Colonic mucosa (tissue), 4 donors: Measurements from ENCODE around the gene PHF21B. TPM values are rescaled to one million over a fixed set of nuclear protein-coding genes. Genes with fewer than 3 reads are reported as not detected.

ENCODE experiments used
- DNase-seq: peaks from one replicate; pipeline ENCODE4 v3.0.0-alpha.2; 2020
- H3K27ac ChIP-seq: fragments of 200-600 bp; one replicate; pipeline ENCODE4 v1.8.0; 2021
- H3K27me3 ChIP-seq: fragments of 200-600 bp; one replicate; pipeline ENCODE4 v1.8.0; 2021
- H3K36me3 ChIP-seq: fragments of 200-600 bp; one replicate; pipeline ENCODE4 v1.8.0; 2021
- H3K4me1 ChIP-seq: fragments of 200-600 bp; one replicate; pipeline ENCODE4 v1.8.0; 2021; ENCODE audit warnings: mild to moderate bottlenecking
- H3K4me3 ChIP-seq: fragments of 200-600 bp; one replicate; pipeline ENCODE4 v1.8.0; 2021
- H3K9ac ChIP-seq, 2 donors: one replicate each; pipeline ENCODE4 v1.7.0; 2013; ENCODE audit warnings: control low read depth in 2 of 2, low read depth in 2 of 2, low read length in 2 of 2
- H3K9me3 ChIP-seq: fragments of 200-600 bp; one replicate; pipeline ENCODE4 v1.8.0; 2021
- intact Hi-C: fragments of 100-400 bp; cut with DNase I; formaldehyde crosslinking; loops from one replicate; pipeline ENCODE4 v1.14.1; 2022
- total RNA-seq, 2 donors: library from RNA; stranded (reverse); fragmentation: NEBNext Ultra II Directional in 1 of 2; extraction: Animal tissue kit (Norgen Biotek cat#: 25700) in 1 of 2; gene quantifications; one replicate each; pipeline ENCODE4 v1.2.1, GENCODE V29; 2021
- TF ChIP-seq, protein P1 (sequence below): fragments of 200-600 bp; IDR thresholded peaks from one replicate; pipeline ENCODE4 v1.8.0; 2022; ENCODE audit warnings: antibody characterized with exemption, mild to moderate bottlenecking
- donor health status: healthy.
- donor health status: DM: no; HTN: no; CAD: no.
- donor health status: DM: no; HTN: no; CAD: no.

The PHF21B gene
- total RNA-seq, 2 donors from 2014 or later = not detected

DNA sequence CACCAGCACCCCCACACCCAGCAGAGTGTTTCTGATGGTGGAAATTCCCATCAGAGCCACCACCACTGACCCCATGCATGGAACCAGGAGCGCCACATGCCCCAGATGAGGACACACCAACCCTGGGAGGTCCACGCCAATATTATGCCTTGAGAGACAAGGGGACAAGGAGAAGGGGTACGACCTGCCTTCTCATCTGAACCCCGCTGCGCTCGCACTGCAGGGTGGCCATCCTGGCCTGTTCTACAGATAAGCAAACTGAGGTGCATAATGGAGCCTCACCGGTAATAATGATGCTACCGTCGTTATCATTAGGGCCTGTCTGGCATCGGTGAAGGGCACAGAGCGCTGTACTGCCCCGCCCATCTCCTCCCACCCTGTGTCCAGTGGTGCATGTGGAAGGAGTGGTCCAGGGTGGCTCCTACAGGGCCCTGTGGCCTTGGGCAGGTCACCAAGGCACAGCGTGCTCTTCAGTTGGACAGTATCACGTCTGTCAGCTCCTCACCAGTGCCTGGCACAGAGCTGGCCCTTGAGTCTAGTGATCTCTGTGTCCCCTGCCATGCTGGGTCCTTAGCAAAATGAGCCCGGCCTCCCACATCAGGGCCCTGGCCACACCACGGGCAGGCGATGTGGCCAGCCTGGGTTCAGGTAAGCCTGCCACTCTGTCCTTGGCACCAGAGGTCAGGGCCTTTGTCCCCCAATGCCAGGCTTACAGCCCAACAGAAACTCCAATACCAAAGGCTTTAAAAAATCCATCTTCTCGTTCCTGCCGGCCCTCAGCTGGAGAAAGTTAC, 92.2 kb downstream of the PHF21B start:
- no peaks in the 10 kb centered on the region for H3K36me3 ChIP-seq
- TF ChIP-seq, protein P1, sequence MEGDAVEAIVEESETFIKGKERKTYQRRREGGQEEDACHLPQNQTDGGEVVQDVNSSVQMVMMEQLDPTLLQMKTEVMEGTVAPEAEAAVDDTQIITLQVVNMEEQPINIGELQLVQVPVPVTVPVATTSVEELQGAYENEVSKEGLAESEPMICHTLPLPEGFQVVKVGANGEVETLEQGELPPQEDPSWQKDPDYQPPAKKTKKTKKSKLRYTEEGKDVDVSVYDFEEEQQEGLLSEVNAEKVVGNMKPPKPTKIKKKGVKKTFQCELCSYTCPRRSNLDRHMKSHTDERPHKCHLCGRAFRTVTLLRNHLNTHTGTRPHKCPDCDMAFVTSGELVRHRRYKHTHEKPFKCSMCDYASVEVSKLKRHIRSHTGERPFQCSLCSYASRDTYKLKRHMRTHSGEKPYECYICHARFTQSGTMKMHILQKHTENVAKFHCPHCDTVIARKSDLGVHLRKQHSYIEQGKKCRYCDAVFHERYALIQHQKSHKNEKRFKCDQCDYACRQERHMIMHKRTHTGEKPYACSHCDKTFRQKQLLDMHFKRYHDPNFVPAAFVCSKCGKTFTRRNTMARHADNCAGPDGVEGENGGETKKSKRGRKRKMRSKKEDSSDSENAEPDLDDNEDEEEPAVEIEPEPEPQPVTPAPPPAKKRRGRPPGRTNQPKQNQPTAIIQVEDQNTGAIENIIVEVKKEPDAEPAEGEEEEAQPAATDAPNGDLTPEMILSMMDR = no peak
- H3K4me3 ChIP-seq = no peak overlapping the region
- no peaks in the 10 kb centered on the region for H3K4me1 ChIP-seq
- intact Hi-C loops = no loop called here
- no peak overlapping the region for H3K27ac ChIP-seq
- DNase-seq = no peak
- no peaks in the 10 kb centered on the region for H3K9me3 ChIP-seq
- H3K9ac ChIP-seq = no peak overlapping the region
- H3K27me3 ChIP-seq = no peaks in the 10 kb centered on the region

DNA sequence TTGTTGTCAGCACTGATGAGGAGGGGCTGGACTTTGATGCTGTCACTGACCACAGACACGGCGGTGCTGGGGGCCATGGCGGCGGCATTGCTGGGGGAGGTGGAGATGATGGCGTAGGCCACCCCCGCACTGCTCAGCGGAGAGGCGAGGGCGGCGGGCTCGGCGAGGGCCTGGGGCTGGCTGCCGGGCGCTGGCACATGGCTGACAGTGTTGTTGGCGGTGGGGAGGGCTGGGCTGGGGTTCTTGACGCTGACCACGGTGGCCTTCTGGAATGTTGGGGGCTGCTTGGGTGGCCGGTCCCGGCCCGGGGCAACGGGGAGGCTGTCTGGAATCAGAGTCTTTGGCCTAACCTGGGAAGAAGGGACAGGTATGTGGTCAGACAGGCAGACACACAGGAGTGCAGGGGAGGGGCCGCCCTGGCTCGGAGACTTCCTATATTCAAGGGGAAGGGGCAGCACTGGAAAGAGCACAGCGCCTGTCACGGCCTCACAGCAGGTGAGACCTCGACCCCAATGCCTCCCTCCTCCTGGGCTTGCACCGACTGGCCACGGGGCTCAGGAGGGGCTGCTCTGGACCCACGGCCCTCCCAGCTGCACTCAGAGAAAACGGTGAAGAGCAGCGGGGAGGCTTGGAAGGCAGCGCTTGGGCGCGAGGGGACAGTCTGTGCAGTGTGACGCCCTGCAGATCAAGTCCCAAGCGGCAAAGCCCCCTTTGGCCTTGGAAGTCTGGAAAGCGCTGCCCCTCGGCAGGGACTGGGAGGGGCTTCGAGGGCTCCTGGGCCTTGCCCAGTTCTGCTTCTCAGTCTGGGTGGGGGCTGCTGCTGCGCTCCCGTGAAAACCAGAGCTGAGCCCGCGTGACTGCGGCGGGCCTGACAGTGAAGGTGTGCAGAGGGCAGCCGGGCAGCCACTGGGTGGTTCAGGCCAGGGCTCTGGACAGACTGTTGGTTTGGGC, 93.2 kb downstream of the PHF21B start:
- Histone ChIP-seq H3K27ac (no peak overlapping the region), H3K4me3 (no peak overlapping the region), H3K9ac (no peak overlapping the region), H3K36me3 (no peaks in the 10 kb centered on the region), H3K27me3 (no peaks in the 10 kb centered on the region), H3K4me1 (no peaks in the 10 kb centered on the region), H3K9me3 (no peaks in the 10 kb centered on the region)
- DNase-seq = no peak
- TF ChIP-seq, protein P1 = no peak
- intact Hi-C loops = no loop called here

DNA sequence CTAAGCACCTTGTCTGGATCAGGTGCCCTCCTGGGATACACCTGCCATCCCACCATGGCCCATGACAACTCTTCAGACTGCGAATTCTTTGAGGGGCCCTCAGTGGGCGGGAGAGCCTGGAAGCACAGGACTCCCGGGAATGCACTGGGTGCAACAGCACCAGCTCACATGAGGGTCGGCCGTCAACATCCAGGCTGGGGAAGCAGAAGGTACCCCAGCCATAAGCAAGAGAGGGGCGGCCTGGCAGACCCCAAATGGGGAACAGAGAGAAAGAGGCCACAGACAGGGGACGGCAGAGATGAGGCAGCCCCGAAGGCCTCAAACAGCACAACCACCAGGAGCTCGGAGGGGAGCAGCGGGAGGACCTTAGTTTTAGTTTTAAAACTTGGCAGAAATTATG, 94.4 kb downstream of the PHF21B start:
- H3K27me3 ChIP-seq = no peaks in the 10 kb centered on the region
- no peaks in the 10 kb centered on the region for H3K4me1 ChIP-seq
- no peak overlapping the region for H3K27ac ChIP-seq
- no peak overlapping the region for H3K4me3 ChIP-seq
- DNase-seq = no peak
- no peaks in the 10 kb centered on the region for H3K36me3 ChIP-seq
- H3K9me3 ChIP-seq = no peaks in the 10 kb centered on the region
- TF ChIP-seq, protein P1 = no peak
- no peak overlapping the region for H3K9ac ChIP-seq
- intact Hi-C loops = no loop called here

DNA sequence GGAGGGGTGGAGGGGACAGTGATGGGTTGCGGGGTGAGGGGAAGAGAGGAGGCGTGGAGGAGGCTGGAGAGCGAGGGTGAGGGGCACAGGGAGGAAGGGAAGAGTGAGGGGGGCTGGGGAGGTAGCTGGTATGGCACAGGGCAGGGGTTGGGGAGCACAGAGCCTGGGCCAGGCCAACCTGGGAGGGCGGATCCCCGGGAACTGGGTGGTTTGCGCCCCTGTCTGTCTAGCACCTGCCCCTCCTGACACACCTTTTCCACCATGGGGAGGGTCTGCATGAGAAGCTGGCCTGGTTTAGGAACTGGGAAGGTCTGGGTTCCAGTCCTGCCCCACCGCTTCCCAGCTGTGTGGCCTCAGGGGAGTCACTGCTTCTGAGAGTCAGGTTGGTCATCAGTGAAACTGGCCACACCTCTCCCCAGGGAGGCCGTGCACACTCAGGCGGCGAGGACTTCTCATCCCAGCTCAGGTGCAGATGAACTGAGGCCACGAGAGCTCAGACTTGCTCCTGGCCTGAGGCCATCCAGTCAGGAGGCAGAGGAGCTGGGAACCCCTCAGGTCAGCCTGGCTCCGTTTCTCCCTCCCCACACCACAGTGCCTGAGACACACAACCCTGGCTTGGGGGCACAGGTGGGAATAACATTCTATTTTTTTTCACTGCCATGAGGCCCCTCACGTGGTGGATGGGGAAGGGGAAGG, 95.6 kb downstream of the PHF21B start:
- H3K9me3 ChIP-seq = no peaks in the 10 kb centered on the region
- H3K4me1 ChIP-seq = no peaks in the 10 kb centered on the region
- TF ChIP-seq, protein P1 = no peak
- DNase-seq = no peak
- H3K27ac ChIP-seq = no peak overlapping the region
- no peaks in the 10 kb centered on the region for H3K36me3 ChIP-seq
- H3K9ac ChIP-seq = no peak overlapping the region
- H3K27me3 ChIP-seq = no peaks in the 10 kb centered on the region
- no peak overlapping the region for H3K4me3 ChIP-seq
- intact Hi-C loops = no loop called here

DNA sequence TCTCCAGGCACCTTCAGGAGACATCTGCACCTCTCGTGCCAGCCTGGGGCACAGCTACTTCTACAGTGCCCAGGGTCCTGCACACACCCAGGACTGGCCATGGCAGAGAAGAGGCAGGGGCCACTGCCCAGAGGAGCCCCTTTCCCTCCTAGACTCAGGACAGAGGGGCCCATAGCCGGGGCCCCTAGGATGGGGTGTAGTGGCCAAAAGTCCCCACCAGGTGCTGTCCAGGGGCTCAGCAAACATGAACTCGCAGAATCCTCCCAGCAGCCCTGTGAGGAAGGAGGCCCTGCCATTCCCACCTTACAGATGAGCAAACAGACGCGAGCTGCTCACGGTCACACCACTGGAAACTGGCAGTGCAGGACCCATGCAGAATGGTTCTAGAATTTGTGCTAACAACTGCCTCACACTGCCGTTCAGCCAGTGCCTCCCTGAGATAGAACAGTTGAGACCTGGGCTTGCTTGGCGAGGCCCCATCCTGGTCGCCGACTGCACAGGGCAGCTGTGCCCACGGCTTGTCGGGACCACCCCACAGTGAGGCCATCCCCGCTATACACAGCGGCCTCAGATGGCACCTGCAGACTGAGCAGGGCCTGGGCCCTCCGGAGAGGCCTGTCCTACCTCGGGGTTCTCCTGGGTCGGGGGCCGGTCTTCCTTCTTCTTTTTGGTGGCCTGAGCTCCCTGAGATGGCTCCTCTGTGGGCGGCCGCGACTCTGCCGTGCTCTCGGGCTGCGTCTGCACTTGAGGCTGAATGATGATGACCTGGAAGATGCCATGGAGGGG, 96.4 kb downstream of the PHF21B start:
- H3K4me1 ChIP-seq = no peaks in the 10 kb centered on the region
- no peaks in the 10 kb centered on the region for H3K36me3 ChIP-seq
- no peaks in the 10 kb centered on the region for H3K9me3 ChIP-seq
- no peak for DNase-seq
- no peak overlapping the region for H3K9ac ChIP-seq
- TF ChIP-seq, protein P1 = no peak
- intact Hi-C loops = no loop called here
- no peak overlapping the region for H3K27ac ChIP-seq
- no peaks in the 10 kb centered on the region for H3K27me3 ChIP-seq
- no peak overlapping the region for H3K4me3 ChIP-seq
